Measurements from ENCODE around the gene DPPA5. TPM values are rescaled to one million over a fixed set of nuclear protein-coding genes. Genes with fewer than 3 reads are reported as not detected.

Gene DPPA5
- total and polyA plus RNA-seq, 2 of the 13 experiments (the other 11 are each of a cell fraction or from before 2014, with no cell fraction given), result not detected

DNA sequence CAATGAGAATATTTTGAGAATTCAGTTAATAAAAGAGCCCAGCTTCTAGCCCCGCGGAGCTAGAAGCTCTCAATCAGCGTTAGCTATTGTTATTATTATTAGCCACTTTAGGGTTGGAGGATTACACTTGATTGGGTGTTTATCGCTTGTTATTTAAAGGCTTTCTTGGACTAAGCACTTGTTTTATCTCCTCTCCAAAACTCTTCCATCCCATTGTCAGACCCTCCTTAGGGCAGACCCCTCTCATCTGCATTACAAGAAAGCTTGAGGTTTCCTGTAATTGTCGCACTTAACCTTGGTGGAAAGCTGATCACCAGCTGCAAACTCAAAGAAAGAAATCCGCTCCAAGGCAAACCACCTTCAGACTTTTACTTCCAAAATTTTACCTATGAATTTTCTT, 4.8 kb downstream of the DPPA5 start (continued):
- TF ChIP-seq, protein P1, sequence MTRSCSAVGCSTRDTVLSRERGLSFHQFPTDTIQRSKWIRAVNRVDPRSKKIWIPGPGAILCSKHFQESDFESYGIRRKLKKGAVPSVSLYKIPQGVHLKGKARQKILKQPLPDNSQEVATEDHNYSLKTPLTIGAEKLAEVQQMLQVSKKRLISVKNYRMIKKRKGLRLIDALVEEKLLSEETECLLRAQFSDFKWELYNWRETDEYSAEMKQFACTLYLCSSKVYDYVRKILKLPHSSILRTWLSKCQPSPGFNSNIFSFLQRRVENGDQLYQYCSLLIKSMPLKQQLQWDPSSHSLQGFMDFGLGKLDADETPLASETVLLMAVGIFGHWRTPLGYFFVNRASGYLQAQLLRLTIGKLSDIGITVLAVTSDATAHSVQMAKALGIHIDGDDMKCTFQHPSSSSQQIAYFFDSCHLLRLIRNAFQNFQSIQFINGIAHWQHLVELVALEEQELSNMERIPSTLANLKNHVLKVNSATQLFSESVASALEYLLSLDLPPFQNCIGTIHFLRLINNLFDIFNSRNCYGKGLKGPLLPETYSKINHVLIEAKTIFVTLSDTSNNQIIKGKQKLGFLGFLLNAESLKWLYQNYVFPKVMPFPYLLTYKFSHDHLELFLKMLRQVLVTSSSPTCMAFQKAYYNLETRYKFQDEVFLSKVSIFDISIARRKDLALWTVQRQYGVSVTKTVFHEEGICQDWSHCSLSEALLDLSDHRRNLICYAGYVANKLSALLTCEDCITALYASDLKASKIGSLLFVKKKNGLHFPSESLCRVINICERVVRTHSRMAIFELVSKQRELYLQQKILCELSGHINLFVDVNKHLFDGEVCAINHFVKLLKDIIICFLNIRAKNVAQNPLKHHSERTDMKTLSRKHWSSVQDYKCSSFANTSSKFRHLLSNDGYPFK (CRISPR knock-in tag; IDR thresholded peaks at IDR 0.05; ENCODE audit: borderline replicate concordance), result no peak
- TF ChIP-seq, protein P2, sequence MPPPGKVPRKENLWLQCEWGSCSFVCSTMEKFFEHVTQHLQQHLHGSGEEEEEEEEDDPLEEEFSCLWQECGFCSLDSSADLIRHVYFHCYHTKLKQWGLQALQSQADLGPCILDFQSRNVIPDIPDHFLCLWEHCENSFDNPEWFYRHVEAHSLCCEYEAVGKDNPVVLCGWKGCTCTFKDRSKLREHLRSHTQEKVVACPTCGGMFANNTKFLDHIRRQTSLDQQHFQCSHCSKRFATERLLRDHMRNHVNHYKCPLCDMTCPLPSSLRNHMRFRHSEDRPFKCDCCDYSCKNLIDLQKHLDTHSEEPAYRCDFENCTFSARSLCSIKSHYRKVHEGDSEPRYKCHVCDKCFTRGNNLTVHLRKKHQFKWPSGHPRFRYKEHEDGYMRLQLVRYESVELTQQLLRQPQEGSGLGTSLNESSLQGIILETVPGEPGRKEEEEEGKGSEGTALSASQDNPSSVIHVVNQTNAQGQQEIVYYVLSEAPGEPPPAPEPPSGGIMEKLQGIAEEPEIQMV (CRISPR knock-in tag; IDR thresholded peaks at IDR 0.05; ENCODE audit: low read depth), result no peak
- TF ChIP-seq GATA4 (IDR thresholded peaks at IDR 0.05; ENCODE audit: borderline replicate concordance, low read depth) (no peak), BHLHE40 (IDR thresholded peaks at IDR 0.05; ENCODE audit: low read length) (no peak), ZNF644 (CRISPR knock-in tag; IDR thresholded peaks at IDR 0.05; ENCODE audit: low read depth) (no peak), ZNF780A (CRISPR knock-in tag; IDR thresholded peaks at IDR 0.05) (no peak), TOPORS (CRISPR knock-in tag; IDR thresholded peaks at IDR 0.05) (no peak)

DNA sequence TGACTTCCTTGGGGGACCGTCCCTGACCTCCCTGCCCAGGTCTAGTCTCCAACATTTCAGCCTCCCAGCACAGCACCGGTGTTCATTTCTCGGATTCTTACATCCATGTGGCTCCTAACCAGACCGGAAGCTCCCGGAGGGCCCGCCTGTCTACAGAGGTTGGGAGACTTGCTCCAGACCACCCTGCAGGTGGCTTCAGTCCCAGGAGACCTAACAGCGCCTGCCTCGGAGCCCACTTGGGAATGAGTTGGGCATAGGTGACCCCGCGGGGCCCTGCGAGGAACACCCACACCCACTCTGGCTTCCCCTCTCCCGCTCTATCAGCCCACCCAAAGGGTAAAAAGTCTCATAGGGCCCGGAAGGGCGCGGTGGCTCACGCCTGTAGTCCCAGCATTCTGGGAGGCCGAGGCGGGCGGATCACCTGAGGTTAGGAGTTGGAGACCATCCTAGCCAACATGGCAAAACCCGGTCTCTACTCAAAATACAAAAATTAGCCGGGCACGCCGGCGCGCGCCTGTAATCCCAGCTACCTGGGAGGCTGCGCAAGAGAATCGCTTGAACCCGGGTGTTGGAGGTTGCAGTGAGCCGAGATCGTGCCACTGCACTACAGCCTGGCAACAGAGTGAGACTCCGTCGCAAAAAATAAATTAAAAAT, 5.4 kb downstream of the DPPA5 start:
- in situ Hi-C loops (cut with HindIII; ENCODE audit: extremely low pct_ligation_motif_present, low pct_unique_long_range_greater_than_20kb) (no loop called here), intact Hi-C loops (cut with micrococcal nuclease; ENCODE audit: unreplicated experiment) (no loop called here)
- Histone ChIP-seq H4K20me1 (ENCODE audit: insufficient read depth, low read length) (no peaks in the 10 kb centered on the region), H3K4me1 (ENCODE audit: insufficient read depth, low read length) (no peaks in the 10 kb centered on the region), H3K4me2 (ENCODE audit: low read depth, low read length) (no peak overlapping the region), H3K9ac (ENCODE audit: insufficient read depth, low read depth, low read length) (no peak overlapping the region), H3K4me3 (replicated peaks in 1 of 3; ENCODE audit: insufficient read depth in 1 of 3, low read depth in 2 of 3, low read length in 3 of 3) (no peak overlapping the region), H2AFZ (ENCODE audit: low read length) (no peak overlapping the region), H3K36me3 (replicated peaks in 1 of 2; ENCODE audit: control insufficient read depth in 1 of 2, insufficient read depth in 2 of 2, low read length in 2 of 2) (no peaks in the 10 kb centered on the region), H3K27ac (ENCODE audit: extremely low read length, insufficient read depth, low read length) (no peak overlapping the region), H3K79me2 (ENCODE audit: insufficient read depth, low read length) (no peaks in the 10 kb centered on the region), H3K27me3 (ENCODE audit: control insufficient read depth in 1 of 2, insufficient read depth in 2 of 2, low read length in 2 of 2) (peaks cover 0 to 21% of the 10 kb centered on the region in 2 experiments; a peak in 2 of 5 replicates), H3K9me3 (ENCODE audit: low read length) (no peaks in the 10 kb centered on the region)
- DNase-seq (ENCODE audit: low spot score) (no peak), ATAC-seq (no peak), FAIRE-seq (no peak)
- ChIA-PET CTCF (ENCODE audit: low intra/inter-chr PET ratio, low total read pairs) (no interaction called here), POLR2A (no interaction called here)
- whole genome bisulfite sequencing (ENCODE audit: low lambda C conversion rate), result 64% methylated on average over 16 of the region's 33 CpGs
- BruUV-seq (replicated peaks), result no TSS peak
- no peak for TF ChIP-seq ZNF749 (CRISPR knock-in tag; IDR thresholded peaks at IDR 0.05; ENCODE audit: borderline replicate concordance)
- no peak for TF ChIP-seq ZNF547 (CRISPR knock-in tag; IDR thresholded peaks at IDR 0.05)
- TF ChIP-seq, protein P3, sequence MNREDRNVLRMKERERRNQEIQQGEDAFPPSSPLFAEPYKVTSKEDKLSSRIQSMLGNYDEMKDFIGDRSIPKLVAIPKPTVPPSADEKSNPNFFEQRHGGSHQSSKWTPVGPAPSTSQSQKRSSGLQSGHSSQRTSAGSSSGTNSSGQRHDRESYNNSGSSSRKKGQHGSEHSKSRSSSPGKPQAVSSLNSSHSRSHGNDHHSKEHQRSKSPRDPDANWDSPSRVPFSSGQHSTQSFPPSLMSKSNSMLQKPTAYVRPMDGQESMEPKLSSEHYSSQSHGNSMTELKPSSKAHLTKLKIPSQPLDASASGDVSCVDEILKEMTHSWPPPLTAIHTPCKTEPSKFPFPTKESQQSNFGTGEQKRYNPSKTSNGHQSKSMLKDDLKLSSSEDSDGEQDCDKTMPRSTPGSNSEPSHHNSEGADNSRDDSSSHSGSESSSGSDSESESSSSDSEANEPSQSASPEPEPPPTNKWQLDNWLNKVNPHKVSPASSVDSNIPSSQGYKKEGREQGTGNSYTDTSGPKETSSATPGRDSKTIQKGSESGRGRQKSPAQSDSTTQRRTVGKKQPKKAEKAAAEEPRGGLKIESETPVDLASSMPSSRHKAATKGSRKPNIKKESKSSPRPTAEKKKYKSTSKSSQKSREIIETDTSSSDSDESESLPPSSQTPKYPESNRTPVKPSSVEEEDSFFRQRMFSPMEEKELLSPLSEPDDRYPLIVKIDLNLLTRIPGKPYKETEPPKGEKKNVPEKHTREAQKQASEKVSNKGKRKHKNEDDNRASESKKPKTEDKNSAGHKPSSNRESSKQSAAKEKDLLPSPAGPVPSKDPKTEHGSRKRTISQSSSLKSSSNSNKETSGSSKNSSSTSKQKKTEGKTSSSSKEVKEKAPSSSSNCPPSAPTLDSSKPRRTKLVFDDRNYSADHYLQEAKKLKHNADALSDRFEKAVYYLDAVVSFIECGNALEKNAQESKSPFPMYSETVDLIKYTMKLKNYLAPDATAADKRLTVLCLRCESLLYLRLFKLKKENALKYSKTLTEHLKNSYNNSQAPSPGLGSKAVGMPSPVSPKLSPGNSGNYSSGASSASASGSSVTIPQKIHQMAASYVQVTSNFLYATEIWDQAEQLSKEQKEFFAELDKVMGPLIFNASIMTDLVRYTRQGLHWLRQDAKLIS (CRISPR knock-in tag; IDR thresholded peaks at IDR 0.05), result no peak
- TF ChIP-seq ZNF430 (CRISPR knock-in tag; IDR thresholded peaks at IDR 0.05), result no peak
- TF ChIP-seq U2AF1 (optimal IDR thresholded peaks at IDR 0.05; ENCODE audit: low read depth, low read length), result no peak

Measured in HepG2 (cell line).